Activated T-helper 1 cell treated with Interleukin-2 at 50 U/mL for 16 hours (primary cell): Measurements from ENCODE around the gene MORF4L1.
A peak's percentile ranks its signal among the peaks of the same experiment; 100 is the strongest.
"Not testable (repeated sequence)": the region's sequence is repeated elsewhere in the genome, so short reads cannot be mapped to it uniquely, and the experiment has no call there.

Experiments used
- DNase-seq: peaks from one replicate; pipeline ENCODE4 v3.0.0-alpha.2; 2020; ENCODE audit warnings: low read depth

MORF4L1 gene

DNA sequence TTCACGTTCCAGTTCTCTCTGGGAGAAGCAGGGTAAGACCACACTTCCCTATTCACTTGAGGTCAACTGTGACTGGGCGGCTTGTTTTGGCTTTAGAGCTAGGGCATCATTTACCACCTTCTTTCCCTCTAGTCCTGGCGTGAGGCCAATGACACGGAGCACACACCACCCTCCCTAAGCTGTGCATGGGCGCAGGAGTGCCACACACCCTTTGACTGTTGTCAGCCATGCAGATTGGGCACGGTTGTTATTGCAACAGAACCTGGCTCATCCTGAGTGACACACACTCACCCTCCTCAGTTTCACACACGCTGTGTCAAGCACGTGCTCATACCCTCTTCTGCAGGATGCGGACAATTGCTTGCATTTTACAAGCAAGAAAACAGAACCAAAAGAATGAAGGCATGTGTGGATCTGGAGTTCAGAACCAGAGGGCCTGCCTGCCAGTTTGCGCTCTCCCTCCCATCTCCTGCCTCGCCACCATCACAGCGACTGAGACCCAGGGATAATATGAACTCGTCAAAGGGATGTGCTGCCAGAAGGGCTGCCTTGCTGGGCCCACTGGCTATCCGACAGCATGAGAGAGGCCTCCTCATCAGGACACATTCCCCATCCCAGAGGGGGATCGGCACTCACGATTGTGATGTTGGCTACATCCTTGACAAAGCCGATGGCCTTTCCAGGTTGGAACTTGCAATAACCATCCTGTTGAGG lies 54.5 kb downstream of the MORF4L1 start:
- no peak for DNase-seq

- DNase-seq, result not testable (repeated sequence)
Measured at GRCh38 chr15:78928176-78928575, 55.5 kb downstream of the MORF4L1 start.

DNA sequence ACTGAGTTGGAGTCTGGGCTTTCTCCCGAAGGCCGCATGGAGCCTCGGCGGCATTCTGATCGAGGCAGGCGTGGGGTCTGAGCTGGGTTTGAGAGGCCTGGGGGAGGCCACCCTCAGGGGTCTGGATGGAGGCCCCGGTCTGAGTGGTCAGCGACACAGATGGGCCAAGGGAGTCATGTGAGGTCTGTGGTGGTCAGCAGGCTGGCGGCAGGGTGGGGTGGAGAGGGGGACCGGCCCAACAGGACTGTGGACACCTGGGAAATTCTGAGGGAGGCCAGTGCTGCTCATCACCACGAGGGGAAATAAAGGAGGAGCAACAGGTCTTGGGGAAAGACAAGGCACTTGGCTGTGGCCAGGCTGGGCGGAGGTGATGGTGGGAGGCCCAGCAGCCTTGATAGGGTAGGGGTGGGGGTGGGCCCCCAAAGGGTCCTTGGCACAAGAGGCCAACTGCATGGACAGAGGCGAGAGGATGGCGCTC lies 56.0 kb downstream of the MORF4L1 start:
- DNase-seq, result no peak

- no peak for DNase-seq
Measured at GRCh38 chr15:78929536-78930264, 57.0 kb downstream of the MORF4L1 start.

DNA sequence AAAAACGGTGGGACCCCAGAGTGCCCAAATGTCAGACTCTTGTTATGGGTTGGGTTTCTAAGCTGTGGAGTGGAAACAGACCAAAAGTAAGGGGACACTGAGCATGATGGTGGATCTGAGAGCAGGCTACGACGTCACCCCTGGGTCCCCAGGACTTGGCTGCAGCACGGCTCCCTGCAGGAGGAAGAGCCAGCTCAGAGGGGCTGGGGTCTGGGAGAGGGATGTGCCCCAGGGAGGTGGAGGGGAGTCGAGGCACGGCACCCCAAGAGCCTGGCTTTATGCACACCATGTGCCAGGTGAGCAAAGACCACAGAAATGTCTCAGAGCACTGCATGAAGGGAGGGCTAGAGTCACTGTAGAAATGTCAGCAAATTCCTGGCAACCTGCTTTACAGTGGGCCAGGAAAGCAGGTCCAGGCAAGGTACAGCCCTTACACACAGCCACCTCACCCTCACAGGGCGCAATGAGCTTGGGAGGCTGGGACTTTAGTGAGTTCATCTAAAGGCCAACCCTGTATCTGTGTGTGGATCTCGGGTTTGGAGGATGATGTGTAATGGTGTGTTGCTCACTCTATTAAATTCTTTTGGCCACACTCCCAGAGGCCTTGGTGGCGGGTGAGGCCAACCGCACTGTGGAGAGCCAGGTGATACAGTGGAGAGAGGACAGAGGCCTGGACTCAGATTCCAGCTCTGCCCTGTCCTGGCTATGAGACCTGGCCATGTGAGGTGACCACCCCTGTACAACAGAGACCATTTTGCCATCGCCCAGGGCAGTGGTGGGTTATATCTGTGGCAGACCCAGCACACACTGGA lies 58.1 kb downstream of the MORF4L1 start:
- no peak for DNase-seq

DNA sequence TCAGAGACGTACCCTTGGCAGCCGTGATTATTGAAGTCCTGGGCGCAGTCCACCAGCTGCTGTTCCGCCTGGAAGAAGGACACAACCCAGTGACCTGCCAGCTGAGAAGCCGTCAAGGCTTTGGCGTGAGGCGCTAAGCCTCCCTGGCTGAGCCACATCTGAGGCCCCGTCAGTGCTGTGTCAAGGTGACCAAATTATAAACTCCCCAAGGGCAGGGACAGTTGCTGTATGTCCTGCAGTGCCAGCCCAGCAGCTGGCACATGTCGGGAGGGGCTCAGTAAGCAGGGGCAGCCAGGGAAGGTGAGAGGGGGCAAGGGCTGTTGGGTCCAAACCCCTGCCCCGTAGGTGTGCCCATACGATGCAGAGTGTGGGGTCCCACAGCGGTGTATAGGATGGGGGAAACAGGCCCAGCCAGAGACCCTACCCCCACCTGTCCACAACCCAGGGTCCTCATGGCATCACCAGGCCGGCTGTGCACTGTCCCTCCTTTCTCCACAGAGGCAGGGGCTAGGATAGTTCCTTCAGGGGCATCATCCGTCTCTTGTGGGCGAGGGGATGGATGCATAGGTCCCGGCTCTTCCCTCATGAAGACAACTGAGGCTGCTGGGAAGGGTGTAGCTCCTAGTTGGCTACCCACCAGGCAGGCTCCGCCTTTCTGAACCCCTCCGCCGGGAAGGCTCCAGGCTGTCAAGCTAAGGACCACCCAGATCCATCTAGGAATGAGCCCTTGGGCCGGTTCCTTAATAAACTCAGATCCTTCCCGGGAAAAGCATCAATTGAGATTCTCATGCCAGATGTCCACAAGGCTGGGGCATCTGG lies 59.0 kb downstream of the MORF4L1 start:
- no peak for DNase-seq

DNA sequence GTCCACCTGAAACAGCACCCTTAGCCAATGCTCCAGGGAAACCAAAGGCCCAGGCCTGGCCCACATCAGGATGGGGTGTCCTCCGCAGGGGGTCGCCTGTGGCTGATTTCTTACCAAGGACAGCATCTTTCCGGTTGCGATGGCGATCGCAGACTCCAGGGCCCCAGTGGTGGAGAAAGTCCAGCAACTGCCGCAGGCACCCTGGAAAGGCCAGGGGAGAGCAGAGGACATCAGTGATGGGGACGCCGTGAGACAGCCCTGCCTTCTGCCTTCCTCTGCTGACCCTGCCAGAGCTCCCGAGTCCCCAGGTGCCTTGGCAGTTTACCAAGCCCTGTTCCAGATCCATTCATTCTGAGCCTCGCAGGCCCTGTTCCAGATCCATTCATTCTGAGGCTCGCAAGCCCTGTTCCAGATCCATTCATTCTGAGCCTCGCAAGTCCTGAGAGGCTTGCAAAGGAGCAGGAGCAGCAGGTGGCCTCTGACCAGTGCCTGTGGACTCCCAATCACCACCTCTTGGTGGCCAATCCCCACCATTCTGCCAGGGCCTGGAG lies 59.6 kb downstream of the MORF4L1 start:
- no peak for DNase-seq

DNA sequence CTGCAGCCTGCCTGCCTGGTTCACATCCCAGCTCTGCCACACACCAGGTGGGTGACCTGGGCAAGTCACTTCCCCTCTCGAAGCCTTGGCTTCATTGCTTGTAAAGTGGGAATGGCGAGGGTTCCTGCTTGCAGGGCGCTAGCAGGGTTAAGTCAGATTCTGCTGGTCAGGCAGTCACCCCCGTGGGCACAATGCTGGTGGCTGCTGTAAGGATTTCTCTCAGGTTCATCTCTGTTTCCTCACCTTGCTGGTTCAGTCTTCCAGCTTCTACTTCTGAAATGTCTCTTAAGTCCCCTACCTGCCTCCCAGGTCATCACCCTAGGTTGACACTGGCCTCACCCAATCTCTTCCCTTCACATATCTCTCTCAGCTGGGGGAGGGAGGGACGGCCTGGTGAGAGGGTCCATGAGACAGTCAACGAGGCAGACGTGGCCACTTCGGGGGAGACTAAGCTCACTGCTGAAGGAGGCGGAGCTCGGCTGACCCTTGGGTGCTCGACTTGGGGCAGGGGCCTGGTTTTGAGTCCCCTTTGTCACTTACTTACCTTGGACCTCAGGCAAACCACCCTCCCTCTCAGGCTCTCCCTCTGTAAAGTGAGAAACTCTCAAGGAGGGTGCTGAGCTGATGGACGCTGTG lies 60.6 kb downstream of the MORF4L1 start:
- DNase-seq, result no peak

DNA sequence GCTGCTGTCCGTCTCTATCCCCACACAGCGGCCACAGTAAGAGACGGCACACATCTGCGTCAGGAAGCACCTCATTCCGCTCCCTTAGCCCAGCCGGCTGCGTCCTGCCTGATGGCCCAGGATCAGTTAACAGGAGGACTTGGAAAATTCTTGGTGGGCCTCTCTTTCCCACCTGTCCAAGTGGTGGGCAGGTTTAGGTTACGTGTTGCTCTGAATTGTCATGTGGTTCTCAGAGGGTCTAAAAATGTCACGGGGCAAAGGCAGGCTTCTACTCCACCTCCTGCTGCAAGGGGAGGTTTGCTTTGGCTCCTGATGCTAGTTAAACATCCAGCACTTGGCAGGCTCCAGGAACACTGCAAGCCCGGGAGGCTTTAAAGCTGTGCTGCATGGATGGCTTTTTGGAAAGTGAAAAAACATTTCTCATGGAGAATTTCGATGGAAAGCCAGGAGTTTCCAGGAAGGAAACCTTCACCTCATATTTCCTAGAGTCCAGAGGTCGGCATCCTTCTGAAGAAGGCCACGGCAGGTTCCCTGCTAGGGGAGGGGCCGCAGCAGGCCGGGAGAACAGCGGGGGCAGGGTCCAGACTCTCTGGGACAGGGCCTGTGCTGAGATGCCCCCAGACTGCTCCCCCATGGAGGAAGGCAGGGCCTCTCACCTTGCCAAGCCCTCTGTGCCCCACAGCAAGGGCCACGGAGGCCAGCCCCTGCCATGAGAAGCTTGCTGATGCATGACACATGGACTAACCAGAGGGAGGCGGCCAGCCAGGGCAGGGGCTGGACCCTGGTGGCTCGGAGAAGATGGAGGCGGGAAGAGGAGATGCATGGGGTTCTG lies 61.3 kb downstream of the MORF4L1 start:
- no peak for DNase-seq

- no peak for DNase-seq
Measured at GRCh38 chr15:78934655-78935023, 61.9 kb downstream of the MORF4L1 start.

DNA sequence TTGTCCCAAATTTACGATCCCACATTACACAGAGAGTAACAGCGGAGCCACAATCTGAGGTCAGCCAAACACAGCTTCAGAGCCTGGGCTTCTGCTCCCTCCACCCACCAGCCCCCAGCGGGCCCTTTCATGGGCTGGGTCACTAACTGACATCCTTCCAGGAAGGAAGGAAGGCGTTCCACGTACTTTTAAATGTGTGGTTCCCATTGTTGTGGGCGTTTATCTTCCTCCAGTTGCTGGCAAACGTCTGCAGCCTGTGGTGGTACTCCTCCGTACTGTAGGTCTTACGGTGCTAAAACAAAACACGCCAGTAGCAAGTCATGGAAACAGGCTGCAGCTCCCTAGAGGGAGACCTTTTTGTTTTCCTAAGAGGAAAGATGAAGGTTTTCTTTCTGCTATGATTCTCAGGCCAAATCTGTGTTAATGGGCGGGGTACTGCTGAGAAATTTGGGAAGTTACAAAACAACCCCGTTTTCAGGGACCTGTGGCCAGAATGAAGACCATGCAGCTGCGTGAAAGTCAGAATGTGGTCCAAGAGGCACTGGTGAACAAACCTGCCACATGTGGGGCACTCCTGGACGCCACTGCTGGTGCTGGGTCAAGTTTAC lies 64.5 kb downstream of the MORF4L1 start:
- DNase-seq, result no peak

DNA sequence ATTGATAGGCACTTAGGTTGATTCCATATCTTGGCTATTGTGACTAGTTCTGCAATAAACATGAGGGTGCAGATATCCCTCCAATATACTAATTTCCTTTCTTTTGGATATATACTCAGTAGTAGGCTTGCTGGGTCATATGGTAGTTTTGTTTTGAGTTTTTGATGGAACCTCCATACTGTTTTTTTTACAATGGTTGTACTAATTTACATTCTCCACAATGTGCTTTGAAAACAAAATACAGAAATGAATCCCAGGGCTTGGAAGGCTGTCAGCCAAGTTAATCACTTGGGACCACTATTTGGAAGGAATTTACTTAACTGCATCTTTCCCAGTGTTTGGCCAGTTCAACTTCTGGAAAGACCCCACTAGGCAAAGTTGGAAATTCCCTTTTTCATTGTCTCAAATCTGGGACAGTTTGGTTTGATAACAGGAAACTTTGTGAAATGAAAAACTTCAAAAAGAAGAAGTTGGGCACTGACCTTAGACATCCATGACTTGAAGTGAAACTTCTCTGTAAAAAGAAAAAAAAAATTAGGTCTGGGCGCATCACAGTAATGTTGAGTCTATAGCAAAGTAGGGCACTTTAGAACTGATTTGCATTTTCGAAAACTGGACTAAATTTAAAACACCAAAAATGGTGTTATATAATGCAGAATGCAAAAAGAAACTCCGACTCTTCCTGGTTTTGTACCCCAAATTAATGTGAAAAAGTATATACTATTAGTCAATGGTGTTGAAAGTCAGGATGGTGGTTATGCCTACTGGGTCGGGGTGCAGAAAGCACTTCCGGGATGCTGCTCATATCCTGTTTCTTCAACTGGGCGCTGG lies 66.2 kb downstream of the MORF4L1 start:
- no peak for DNase-seq

GRCh38 chr15:78942741-78943140 lies 70.1 kb downstream of the MORF4L1 start:
- no peak for DNase-seq

GRCh38 chr15:78943692-78944091 lies 71.0 kb downstream of the MORF4L1 start:
- DNase-seq, result no peak

DNA sequence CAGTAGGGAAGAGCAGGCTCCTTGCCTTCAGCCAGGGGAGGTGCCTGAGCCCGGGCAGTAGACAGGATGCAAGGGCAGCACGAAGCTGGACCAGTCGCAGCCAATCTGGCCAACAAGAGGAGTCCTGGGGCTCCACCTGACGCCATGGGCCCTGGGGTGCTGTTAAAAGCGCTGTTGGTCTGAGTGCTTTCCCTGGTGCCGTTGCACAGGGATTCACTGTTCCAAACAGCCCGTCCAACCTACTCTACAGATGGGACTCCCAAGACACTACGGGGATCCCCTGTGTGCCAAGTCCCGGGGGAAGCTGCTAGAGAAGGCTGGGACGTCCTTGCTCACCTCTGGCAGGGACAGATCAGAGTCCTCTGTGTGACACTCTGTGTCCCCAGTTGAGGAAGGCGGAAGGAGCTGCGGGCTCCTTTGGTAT lies 71.5 kb downstream of the MORF4L1 start:
- no peak for DNase-seq

- DNase-seq, result peak; percentile 52
Measured at GRCh38 chr15:78944669-78945407, 72.1 kb downstream of the MORF4L1 start, which contains the start of gene CTSH. TSS of gene CTSH (minus strand) at chr15:78945046. CDS start at chr15:78944981, 65 bp downstream.

GRCh38 chr15:78946493-78946892 lies 73.8 kb downstream of the MORF4L1 start:
- no peak for DNase-seq

GRCh38 chr15:78947506-78947905 lies 74.8 kb downstream of the MORF4L1 start:
- no peak for DNase-seq
